ENCODE measurements around the gene RFNG. TPM values are rescaled to one million over a fixed set of nuclear protein-coding genes. Genes with fewer than 3 reads are reported as not detected.

The RFNG gene
- total RNA-seq, 1 donor from 2014 or later = 21.1 TPM

GRCh38 chr17:82037092-82037888 is 14.3 kb downstream of the RFNG start, which contains the start of gene DCXR:
TSS of gene DCXR (minus strand) at chr17:82037697. CDS start at chr17:82037682, 15 bp downstream.
- DNase-seq = peak; percentile 99
- no peaks in the 10 kb centered on the region for H3K36me3 ChIP-seq
- intact Hi-C loops (cut with micrococcal nuclease) = no loop called here
- peaks cover 4% of the 10 kb centered on the region for H3K27me3 ChIP-seq (ENCODE audit: low read depth)
- peaks cover 23% of the 10 kb centered on the region for H3K4me1 ChIP-seq
- peak within 1 kb of the TSS; percentile 83 for H3K4me3 ChIP-seq
- peak within 1 kb of the TSS; percentile 96 for H3K27ac ChIP-seq (replicated peaks)
- no peaks in the 10 kb centered on the region for H3K9me3 ChIP-seq (replicated peaks)
- TF ChIP-seq CTCF (IDR thresholded peaks at IDR 0.05; ENCODE audit: borderline replicate concordance) = peak; percentile 87

- H3K4me3 ChIP-seq = peak overlapping the region; percentile 83
- no peak for TF ChIP-seq CTCF (IDR thresholded peaks at IDR 0.05; ENCODE audit: borderline replicate concordance)
- intact Hi-C loops (cut with micrococcal nuclease) = no loop called here
- H3K4me1 ChIP-seq = peaks cover 28% of the 10 kb centered on the region
- no peaks in the 10 kb centered on the region for H3K36me3 ChIP-seq
- no peak for DNase-seq
- peaks cover 9% of the 10 kb centered on the region for H3K27me3 ChIP-seq (ENCODE audit: low read depth)
- H3K27ac ChIP-seq (replicated peaks) = peak overlapping the region; percentile 96
- no peaks in the 10 kb centered on the region for H3K9me3 ChIP-seq (replicated peaks)
Observed at GRCh38 chr17:82036634-82037091, 14.9 kb downstream of the RFNG start.

- no peak for DNase-seq
Observed at GRCh38 chr17:82035956-82036633, 15.5 kb downstream of the RFNG start.

GRCh38 chr17:82035488-82035887 is 16.1 kb downstream of the RFNG start:
- intact Hi-C loops (cut with micrococcal nuclease) = no loop called here
- H3K4me3 ChIP-seq = no peak overlapping the region
- no peak for DNase-seq
- TF ChIP-seq CTCF (IDR thresholded peaks at IDR 0.05; ENCODE audit: borderline replicate concordance) = no peak
- peaks cover 9% of the 10 kb centered on the region for H3K27me3 ChIP-seq (ENCODE audit: low read depth)
- no peaks in the 10 kb centered on the region for H3K9me3 ChIP-seq (replicated peaks)
- no peaks in the 10 kb centered on the region for H3K36me3 ChIP-seq
- no peak overlapping the region for H3K27ac ChIP-seq (replicated peaks)
- H3K4me1 ChIP-seq = peaks cover 36% of the 10 kb centered on the region

More at GRCh38 chr17:82035956-82036633, 15.5 kb downstream of the RFNG start:
- H3K27ac ChIP-seq (replicated peaks) = peak overlapping the region; percentile 96
- H3K4me3 ChIP-seq = peak overlapping the region; percentile 83
- TF ChIP-seq CTCF (IDR thresholded peaks at IDR 0.05; ENCODE audit: borderline replicate concordance) = no peak
- no peaks in the 10 kb centered on the region for H3K36me3 ChIP-seq
- H3K27me3 ChIP-seq (ENCODE audit: low read depth) = peaks cover 9% of the 10 kb centered on the region
- no peaks in the 10 kb centered on the region for H3K9me3 ChIP-seq (replicated peaks)
- intact Hi-C loops (cut with micrococcal nuclease) = no loop called here
- H3K4me1 ChIP-seq = peaks cover 29% of the 10 kb centered on the region

- no peaks in the 10 kb centered on the region for H3K36me3 ChIP-seq
- H3K27ac ChIP-seq (replicated peaks) = no peak overlapping the region
- no peaks in the 10 kb centered on the region for H3K9me3 ChIP-seq (replicated peaks)
- no peak overlapping the region for H3K4me3 ChIP-seq
- intact Hi-C loops (cut with micrococcal nuclease) = loop anchor here (5.0 kb wide), 1 partner anchor 113 kb away; no protein-coding TSS in a partner anchor
- H3K4me1 ChIP-seq = peaks cover 46% of the 10 kb centered on the region
- TF ChIP-seq CTCF (IDR thresholded peaks at IDR 0.05; ENCODE audit: borderline replicate concordance) = no peak
- DNase-seq = no peak
- H3K27me3 ChIP-seq (ENCODE audit: low read depth) = peaks cover 9% of the 10 kb centered on the region
Observed at GRCh38 chr17:82034371-82035011, 17.1 kb downstream of the RFNG start.
